Activated naive CD8-positive, alpha-beta T cell treated with anti-CD3 and anti-CD28 coated beads, Interleukin-2, amount 10 ng/mL, durations not matched to agents 7 days and 5 days (primary cell): ENCODE measurements around the gene HP. TPM values are rescaled to one million over a fixed set of nuclear protein-coding genes. Genes with fewer than 3 reads are reported as not detected.
"Not testable (repeated sequence)": the region's sequence is repeated elsewhere in the genome, so short reads cannot be mapped to it uniquely, and the experiment has no call there.

ENCODE experiments used
- ATAC-seq: fragments of 150-1000 bp; cut with Tn5 transposase; one replicate; pipeline ENCODE4 v1.10.0; 2021; ENCODE audit warnings: low read depth, moderate library complexity
- POLR2A ChIA-PET: fragments of 350-600 bp; sonication (Branson Sonifier 250); formaldehyde crosslinking; loops from one replicate; lab custom pipeline; 2021; ENCODE audit warnings: antibody characterized with exemption; lab: Charles Lee
- DNase-seq: peaks from one replicate; pipeline ENCODE4 v3.0.0; 2021
- H3K27ac Mint-ChIP-seq: one replicate; pipeline ENCODE4 v1.8.0; 2022; ENCODE audit warnings: mild to moderate bottlenecking, mixed read lengths
- H3K27me3 Mint-ChIP-seq: one replicate; pipeline ENCODE4 v1.8.0; 2022; ENCODE audit warnings: mild to moderate bottlenecking, moderate library complexity, mixed read lengths
- H3K36me3 Mint-ChIP-seq: one replicate; pipeline ENCODE4 v1.8.0; 2021; ENCODE audit warnings: mild to moderate bottlenecking, mixed read lengths
- H3K4me1 Mint-ChIP-seq: one replicate; pipeline ENCODE4 v1.8.0; 2021; ENCODE audit warnings: mixed read lengths
- H3K4me3 Mint-ChIP-seq: one replicate; pipeline ENCODE4 v1.8.0; 2022; ENCODE audit warnings: mild to moderate bottlenecking, moderate library complexity, mixed read lengths
- H3K9me3 Mint-ChIP-seq: one replicate; pipeline ENCODE4 v1.8.0; 2021; ENCODE audit warnings: mixed read lengths
- total RNA-seq, 2 experiments: library from RNA; stranded (reverse); gene quantifications; one replicate each; pipeline ENCODE4 v1.2.3, GENCODE V29; 2021

The HP gene
- total RNA-seq, 2 experiments from 2014 or later = not detected

GRCh38 chr16:72051818-72052217 is 2.5 kb upstream of the HP start:
- POLR2A ChIA-PET = no interaction called here
- peaks cover 9% of the 10 kb centered on the region for H3K9me3 Mint-ChIP-seq
- H3K27ac Mint-ChIP-seq = no peak overlapping the region
- no peaks in the 10 kb centered on the region for H3K36me3 Mint-ChIP-seq
- DNase-seq (no peak), ATAC-seq (no peak)
- H3K4me1 Mint-ChIP-seq = no peaks in the 10 kb centered on the region
- H3K27me3 Mint-ChIP-seq = peaks cover 2% of the 10 kb centered on the region
- H3K4me3 Mint-ChIP-seq = no peak overlapping the region

DNA sequence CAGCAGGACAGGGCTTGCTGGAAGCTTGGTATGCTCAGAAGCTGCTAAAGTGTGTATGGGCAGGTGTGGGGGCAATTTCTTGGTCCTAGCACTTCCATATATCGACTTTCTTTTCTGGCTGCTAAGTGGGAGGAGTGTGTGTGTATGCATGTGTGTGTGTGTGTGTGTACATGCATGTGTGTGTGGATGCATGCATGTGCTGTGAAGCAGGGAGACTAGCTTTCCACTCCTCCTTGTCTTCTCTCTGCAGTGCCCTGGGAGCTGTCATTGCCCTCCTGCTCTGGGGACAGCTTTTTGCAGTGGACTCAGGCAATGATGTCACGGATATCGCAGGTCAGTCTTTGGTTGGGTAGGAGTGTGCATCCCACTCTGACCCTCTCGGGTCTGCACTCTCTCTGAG is 1.6 kb downstream of the HP start:
- H3K36me3 Mint-ChIP-seq = no peaks in the 10 kb centered on the region
- no peak overlapping the region for H3K27ac Mint-ChIP-seq
- POLR2A ChIA-PET = no interaction called here
- ATAC-seq (no peak), DNase-seq (no peak)
- no peak overlapping the region for H3K4me3 Mint-ChIP-seq
- no peaks in the 10 kb centered on the region for H3K27me3 Mint-ChIP-seq
- H3K9me3 Mint-ChIP-seq = no peaks in the 10 kb centered on the region
- H3K4me1 Mint-ChIP-seq = no peaks in the 10 kb centered on the region

DNA sequence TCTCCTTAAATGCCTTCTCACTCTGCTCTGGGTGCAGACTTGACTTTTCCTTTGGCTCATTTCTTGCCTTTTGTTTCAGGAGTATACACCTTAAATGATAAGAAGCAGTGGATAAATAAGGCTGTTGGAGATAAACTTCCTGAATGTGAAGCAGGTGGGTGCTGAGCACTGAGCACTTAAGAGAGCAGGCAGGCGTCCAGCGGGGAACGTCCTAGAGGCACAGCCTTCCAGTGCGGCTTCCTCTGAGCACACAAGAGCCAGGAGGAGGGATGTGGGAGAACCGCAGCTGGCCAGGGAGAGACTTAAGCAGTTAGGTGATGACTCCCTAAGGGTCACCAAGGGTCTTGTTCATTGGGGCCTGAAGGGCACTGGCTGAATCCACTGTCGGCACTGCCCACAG is 3.0 kb downstream of the HP start:
- H3K9me3 Mint-ChIP-seq, H3K27me3 Mint-ChIP-seq, POLR2A ChIA-PET, H3K36me3 Mint-ChIP-seq, H3K4me1 Mint-ChIP-seq, DNase-seq, H3K4me3 Mint-ChIP-seq, H3K27ac Mint-ChIP-seq, ATAC-seq: not testable (repeated sequence)

DNA sequence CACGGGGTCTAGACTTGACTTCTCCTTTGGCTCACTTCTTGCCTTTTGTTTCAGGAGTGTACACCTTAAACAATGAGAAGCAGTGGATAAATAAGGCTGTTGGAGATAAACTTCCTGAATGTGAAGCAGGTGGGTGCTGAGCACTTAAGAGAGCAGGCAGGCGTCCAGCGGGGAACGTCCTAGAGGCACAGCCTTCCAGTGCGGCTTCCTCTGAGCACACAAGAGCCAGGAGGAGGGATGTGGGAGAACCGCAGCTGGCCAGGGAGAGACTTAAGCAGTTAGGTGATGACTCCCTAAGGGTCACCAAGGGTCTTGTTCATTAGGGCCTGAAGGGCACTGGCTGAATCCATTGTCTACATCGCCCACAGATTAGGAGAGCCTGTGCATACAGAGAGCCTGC is 4.8 kb downstream of the HP start:
- H3K4me1 Mint-ChIP-seq, POLR2A ChIA-PET, H3K36me3 Mint-ChIP-seq, H3K27ac Mint-ChIP-seq, H3K9me3 Mint-ChIP-seq, ATAC-seq, DNase-seq, H3K27me3 Mint-ChIP-seq, H3K4me3 Mint-ChIP-seq: not testable (repeated sequence)

- H3K9me3 Mint-ChIP-seq = no peaks in the 10 kb centered on the region
- no peak for ATAC-seq
- H3K27me3 Mint-ChIP-seq = no peaks in the 10 kb centered on the region
- no peak overlapping the region for H3K27ac Mint-ChIP-seq
- no peaks in the 10 kb centered on the region for H3K36me3 Mint-ChIP-seq
- POLR2A ChIA-PET = no interaction called here
- H3K4me3 Mint-ChIP-seq = no peak overlapping the region
- H3K4me1 Mint-ChIP-seq = no peaks in the 10 kb centered on the region
- DNase-seq = no peak
These were observed 6.1 kb downstream of the HP start for GRCh38 chr16:72060405-72060804.

DNA sequence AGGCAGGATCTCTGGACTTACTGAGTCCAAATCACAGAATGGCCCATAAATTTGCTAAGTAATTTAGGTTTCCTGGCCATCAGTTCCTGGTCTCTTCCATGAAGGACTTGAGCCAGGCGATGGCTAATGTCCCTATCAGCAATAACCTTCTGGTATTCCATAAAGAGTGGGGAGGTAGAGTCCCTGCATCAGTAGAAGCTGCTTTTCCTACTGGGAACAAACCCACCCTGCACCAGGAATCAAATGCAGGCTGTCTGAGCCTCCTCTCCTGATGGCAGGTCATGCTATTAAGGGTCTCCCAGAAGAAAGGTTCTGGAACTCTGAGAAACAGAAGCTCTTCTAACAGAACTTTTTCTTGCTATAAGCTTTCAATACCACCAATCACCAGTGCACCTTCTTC is 7.3 kb downstream of the HP start:
- DNase-seq (no peak), ATAC-seq (no peak)
- Mint-ChIP-seq H3K4me1 (no peaks in the 10 kb centered on the region), H3K9me3 (no peaks in the 10 kb centered on the region), H3K27ac (no peak overlapping the region), H3K36me3 (no peaks in the 10 kb centered on the region), H3K27me3 (no peaks in the 10 kb centered on the region), H3K4me3 (no peak overlapping the region)
- POLR2A ChIA-PET = no interaction called here

DNA sequence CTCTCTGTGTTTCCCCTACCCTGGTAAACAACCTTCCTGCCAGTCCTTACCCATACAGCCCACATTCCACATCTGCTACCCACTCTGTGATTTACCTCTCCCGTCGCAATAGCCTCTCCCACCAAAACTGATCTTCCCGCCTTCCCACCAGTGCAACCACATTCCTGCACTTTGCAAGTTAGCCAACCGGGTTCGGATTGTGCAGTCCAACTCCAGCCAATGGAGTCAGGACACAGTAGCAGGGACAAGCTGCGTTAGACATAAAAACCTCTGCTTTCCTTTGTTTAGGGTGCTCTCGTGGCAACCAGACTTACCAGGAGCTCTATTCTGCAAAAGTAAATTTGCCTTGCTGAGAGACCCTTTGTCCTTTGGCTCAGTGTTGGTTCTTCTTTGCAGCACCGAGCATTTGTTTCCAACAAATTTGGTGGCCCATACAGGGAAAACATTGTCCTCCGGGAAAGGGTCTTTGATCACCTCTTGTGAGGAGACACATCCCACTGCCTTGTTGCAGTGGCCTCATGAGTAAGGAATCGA is 10.1 kb downstream of the HP start:
- Mint-ChIP-seq H3K9me3 (no peaks in the 10 kb centered on the region), H3K27me3 (no peaks in the 10 kb centered on the region), H3K27ac (no peak overlapping the region), H3K4me3 (no peak overlapping the region), H3K4me1 (no peaks in the 10 kb centered on the region), H3K36me3 (no peaks in the 10 kb centered on the region)
- no peak for ATAC-seq
- POLR2A ChIA-PET = no interaction called here
- DNase-seq = no peak

DNA sequence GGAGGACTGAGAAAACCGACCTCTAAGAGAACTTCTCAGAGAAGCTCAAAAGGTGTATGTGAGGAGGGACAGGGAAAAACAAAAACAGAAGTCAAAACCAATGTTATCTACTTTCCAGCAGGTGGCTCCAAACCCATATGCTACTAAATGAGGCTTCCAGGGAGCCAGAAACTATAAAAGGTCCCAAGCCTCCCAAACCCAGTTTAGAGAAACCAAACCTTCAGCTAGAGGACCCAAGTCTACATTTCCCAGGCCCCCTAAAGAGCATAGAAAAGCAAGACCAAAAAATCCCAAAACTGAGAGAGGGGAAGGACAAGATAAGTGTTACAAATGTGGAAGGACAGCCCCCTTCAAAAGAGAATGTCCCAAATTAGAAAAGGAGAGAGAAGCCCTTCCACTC is 12.4 kb downstream of the HP start:
- Mint-ChIP-seq H3K27me3 (no peaks in the 10 kb centered on the region), H3K9me3 (no peaks in the 10 kb centered on the region), H3K27ac (no peak overlapping the region), H3K4me3 (no peak overlapping the region), H3K4me1 (no peaks in the 10 kb centered on the region), H3K36me3 (no peaks in the 10 kb centered on the region)
- ATAC-seq = no peak
- no peak for DNase-seq
- POLR2A ChIA-PET = no interaction called here

DNA sequence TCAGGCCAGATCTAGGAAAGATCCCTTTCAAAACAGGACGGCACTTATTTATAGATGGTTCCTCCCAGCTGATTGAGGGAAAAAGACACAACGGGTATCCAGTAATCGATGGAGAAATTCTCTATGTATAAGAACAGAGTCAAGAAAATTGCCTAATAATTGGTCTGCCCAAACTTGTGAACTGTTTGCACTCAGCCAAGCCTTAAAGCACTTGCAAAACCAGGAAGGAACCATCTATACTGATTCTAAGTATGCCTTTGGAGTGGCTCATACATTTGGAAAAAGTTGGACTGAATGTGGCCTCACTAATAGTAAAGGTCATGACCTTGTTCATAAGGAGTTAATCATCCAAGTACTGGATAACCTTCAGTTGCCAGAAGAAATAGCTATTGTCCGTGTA is 14.6 kb downstream of the HP start:
- POLR2A ChIA-PET = no interaction called here
- Mint-ChIP-seq H3K27me3 (no peaks in the 10 kb centered on the region), H3K4me1 (no peaks in the 10 kb centered on the region), H3K9me3 (no peaks in the 10 kb centered on the region), H3K4me3 (no peak overlapping the region), H3K27ac (no peak overlapping the region), H3K36me3 (no peaks in the 10 kb centered on the region)
- ATAC-seq (no peak), DNase-seq (no peak)

- no peaks in the 10 kb centered on the region for H3K4me1 Mint-ChIP-seq
- POLR2A ChIA-PET = no interaction called here
- no peaks in the 10 kb centered on the region for H3K9me3 Mint-ChIP-seq
- no peak for DNase-seq
- H3K36me3 Mint-ChIP-seq = no peaks in the 10 kb centered on the region
- H3K27ac Mint-ChIP-seq = no peak overlapping the region
- no peak overlapping the region for H3K4me3 Mint-ChIP-seq
- no peak for ATAC-seq
- H3K27me3 Mint-ChIP-seq = no peaks in the 10 kb centered on the region
These were observed 18.4 kb downstream of the HP start for GRCh38 chr16:72072514-72073342.

DNA sequence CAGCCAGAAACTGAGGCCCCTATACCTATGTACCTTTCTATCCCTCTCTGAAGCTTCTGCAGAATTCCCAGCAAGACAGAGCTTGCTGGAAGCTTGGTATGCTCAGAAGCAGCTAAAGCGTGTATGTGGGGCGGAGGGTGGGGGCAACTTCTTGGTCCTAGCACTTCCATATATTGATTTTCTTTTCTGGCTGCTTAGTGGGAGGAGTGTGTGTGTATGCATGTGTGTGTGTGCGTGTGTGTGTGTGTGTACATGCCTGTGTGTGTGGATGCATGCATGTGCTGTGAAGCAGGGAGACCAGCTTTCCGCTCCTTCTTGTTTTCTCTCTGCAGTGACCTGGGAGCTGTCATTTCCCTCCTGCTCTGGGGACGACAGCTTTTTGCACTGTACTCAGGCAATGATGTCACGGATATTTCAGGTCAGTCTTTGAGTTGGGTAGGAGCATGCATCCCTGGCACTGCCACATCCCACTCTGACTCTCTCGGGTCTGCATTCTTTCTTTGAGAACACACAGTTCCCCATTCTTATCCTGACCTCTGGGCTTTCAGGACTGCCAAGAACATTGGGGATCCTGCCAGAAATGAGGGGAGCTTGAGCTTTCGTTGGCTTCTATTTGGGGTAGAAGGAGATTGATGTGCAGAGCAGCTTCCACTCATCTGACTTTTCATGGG is 19.4 kb downstream of the HP start:
- no peak for ATAC-seq
- no peak for DNase-seq
- H3K9me3 Mint-ChIP-seq = no peaks in the 10 kb centered on the region
- no peak overlapping the region for H3K4me3 Mint-ChIP-seq
- no peaks in the 10 kb centered on the region for H3K36me3 Mint-ChIP-seq
- no peaks in the 10 kb centered on the region for H3K27me3 Mint-ChIP-seq
- no peak overlapping the region for H3K27ac Mint-ChIP-seq
- POLR2A ChIA-PET = no interaction called here
- H3K4me1 Mint-ChIP-seq = no peaks in the 10 kb centered on the region

- H3K4me1 Mint-ChIP-seq, H3K36me3 Mint-ChIP-seq, H3K27me3 Mint-ChIP-seq, ATAC-seq, H3K27ac Mint-ChIP-seq, POLR2A ChIA-PET, H3K9me3 Mint-ChIP-seq, H3K4me3 Mint-ChIP-seq, DNase-seq: not testable (repeated sequence)
These were observed 20.8 kb downstream of the HP start for GRCh38 chr16:72075067-72075466.

DNA sequence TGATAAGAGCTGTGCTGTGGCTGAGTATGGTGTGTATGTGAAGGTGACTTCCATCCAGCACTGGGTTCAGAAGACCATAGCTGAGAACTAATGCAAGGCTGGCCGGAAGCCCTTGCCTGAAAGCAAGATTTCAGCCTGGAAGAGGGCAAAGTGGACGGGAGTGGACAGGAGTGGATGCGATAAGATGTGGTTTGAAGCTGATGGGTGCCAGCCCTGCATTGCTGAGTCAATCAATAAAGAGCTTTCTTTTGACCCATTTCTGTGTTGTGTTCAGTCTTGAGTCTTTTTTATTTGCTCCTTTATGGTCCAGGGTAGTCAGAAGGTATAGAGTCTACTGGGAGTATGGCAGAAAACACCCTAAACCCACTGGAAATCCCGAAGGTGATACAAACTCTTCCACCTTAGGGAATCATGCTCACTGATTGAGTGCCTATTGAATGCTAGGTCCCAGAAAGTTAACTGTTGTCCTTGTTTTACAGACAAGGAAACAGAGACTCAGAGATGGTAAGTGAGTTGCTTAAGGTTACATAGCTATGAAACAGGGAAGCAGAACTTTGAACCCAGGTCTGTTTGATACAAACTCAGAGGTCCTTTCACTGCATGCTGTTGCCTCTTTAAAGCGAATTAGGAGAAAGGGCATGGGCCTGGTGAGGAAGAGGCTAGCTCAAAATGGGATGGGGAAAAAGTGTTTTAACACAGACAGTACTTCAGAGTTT is 22.8 kb downstream of the HP start:
- H3K36me3 Mint-ChIP-seq, DNase-seq, H3K4me3 Mint-ChIP-seq, H3K4me1 Mint-ChIP-seq, H3K9me3 Mint-ChIP-seq, ATAC-seq, H3K27me3 Mint-ChIP-seq, H3K27ac Mint-ChIP-seq, POLR2A ChIA-PET: not testable (repeated sequence)
